Neural cell (in vitro differentiated cells): ENCODE measurements around the gene TSTD1. TPM values are rescaled to one million over a fixed set of nuclear protein-coding genes. Genes with fewer than 3 reads are reported as not detected.

Source experiments
- H2AFZ ChIP-seq: fragments of 200-600, 300-800 bp; sonication (generic), shearing (Covaris generic); 2 replicates; pipeline ENCODE4 v1.6.0; 2014; ENCODE audit warnings: low read depth, mild to moderate bottlenecking, antibody characterized with exemption, low read length, moderate library complexity
- H3F3A ChIP-seq: fragments of 200-600 bp; shearing (Covaris generic); 2 replicates; pipeline ENCODE4 v1.6.1; 2016; ENCODE audit warnings: mild to moderate bottlenecking, moderate library complexity, mixed read lengths, antibody characterized with exemption, low read length; ENCODE audit not compliant: insufficient read depth, poor library complexity, severe bottlenecking
- H3K27ac ChIP-seq: fragments of 200-600, 300-800 bp; sonication (generic), shearing (Covaris generic); 2 replicates; pipeline ENCODE4 v1.5.1; 2014; ENCODE audit warnings: mild to moderate bottlenecking, low read length, moderate library complexity
- H3K27me3 ChIP-seq: fragments of 300-800, 200-600 bp; sonication (generic), shearing (Covaris generic); 2 replicates; pipeline ENCODE4 v1.6.0; 2014; ENCODE audit warnings: mild to moderate bottlenecking, low read depth, low read length, moderate library complexity; ENCODE audit not compliant: insufficient read depth
- H3K36me3 ChIP-seq: fragments of 300-800, 200-600 bp; sonication (generic), shearing (Covaris generic); 2 replicates; pipeline ENCODE4 v1.5.1; 2014; ENCODE audit warnings: mild to moderate bottlenecking, antibody characterized with exemption, low read length, moderate library complexity; ENCODE audit not compliant: insufficient read depth
- H3K4me2 ChIP-seq: fragments of 300-800, 200-600 bp; sonication (generic), shearing (Covaris generic); 2 replicates; pipeline ENCODE4 v1.6.0; 2014; ENCODE audit warnings: mild to moderate bottlenecking, low read length
- H3K4me3 ChIP-seq: fragments of 300-800, 200-600 bp; sonication (generic), shearing (Covaris generic); 2 replicates; pipeline ENCODE4 v1.5.1; 2014; ENCODE audit warnings: mild to moderate bottlenecking, low read length, moderate library complexity
- H3K79me2 ChIP-seq: fragments of 200-600 bp; shearing (Covaris generic); replicated peaks from 2 replicates; pipeline ENCODE4 v1.6.0; 2014; ENCODE audit warnings: mild to moderate bottlenecking, low read length, moderate library complexity; ENCODE audit not compliant: insufficient read depth
- H3K9ac ChIP-seq: fragments of 300-800, 200-600 bp; sonication (generic), shearing (Covaris generic); 2 replicates; pipeline ENCODE4 v1.6.1; 2016; ENCODE audit warnings: mild to moderate bottlenecking, low read length, mixed read lengths
- H3K9me2 ChIP-seq: fragments of 200-600 bp; shearing (Covaris generic); 2 replicates; pipeline ENCODE4 v1.6.1; 2016; ENCODE audit warnings: mild to moderate bottlenecking, low read length, mixed read lengths; ENCODE audit not compliant: insufficient read depth
- H3K9me3 ChIP-seq: fragments of 200-600, 300-800 bp; sonication (generic), shearing (Covaris generic); 2 replicates; pipeline ENCODE4 v1.6.1; 2016; ENCODE audit warnings: mild to moderate bottlenecking, mixed run types, low read length, moderate library complexity, mixed read lengths
- H4K20me1 ChIP-seq: fragments of 200-600 bp; shearing (Covaris generic); 2 replicates; pipeline ENCODE4 v1.6.1; 2016; ENCODE audit warnings: mild to moderate bottlenecking, mixed run types; ENCODE audit not compliant: insufficient read depth
- EP300 ChIP-seq: fragments of 450-650 bp; conservative IDR thresholded peaks from 2 replicates; pipeline ENCODE4 v1.6.1; 2014; ENCODE audit warnings: antibody characterized with exemption, mild to moderate bottlenecking, moderate library complexity; ENCODE audit not compliant: poor library complexity, severe bottlenecking
- EZH2 ChIP-seq: fragments of 200-600, 300-800 bp; shearing (Covaris generic), sonication (generic); IDR thresholded peaks from 2 replicates; pipeline ENCODE4 v1.6.1; 2014; ENCODE audit warnings: antibody characterized with exemption, low read length, borderline replicate concordance, mild to moderate bottlenecking; ENCODE audit not compliant: insufficient read depth, poor library complexity, severe bottlenecking
- MXI1 ChIP-seq: fragments of 450-650 bp; conservative IDR thresholded peaks from 2 replicates; pipeline ENCODE4 v1.6.1; 2014; ENCODE audit warnings: antibody characterized with exemption, mild to moderate bottlenecking; ENCODE audit not compliant: poor library complexity, severe bottlenecking
- POLR2AphosphoS5 ChIP-seq: IDR thresholded peaks from 2 replicates; pipeline ENCODE4 v1.6.1; 2012
- RAD21 ChIP-seq: fragments of 450-650 bp; conservative IDR thresholded peaks from 2 replicates; pipeline ENCODE4 v1.6.1; 2014; ENCODE audit warnings: antibody characterized with exemption, mild to moderate bottlenecking, moderate library complexity
- SMC3 ChIP-seq: fragments of 450-650 bp; conservative IDR thresholded peaks from 2 replicates; pipeline ENCODE4 v1.6.1; 2014; ENCODE audit warnings: antibody characterized with exemption, mild to moderate bottlenecking, moderate library complexity; ENCODE audit not compliant: poor library complexity
- TAF1 ChIP-seq: IDR thresholded peaks from 2 replicates; pipeline ENCODE4 v1.6.1; 2012; ENCODE audit warnings: low read depth
- polyA plus RNA-seq: library from polyadenylated mRNA; depleted of rRNA; stranded (reverse); fragments of >200 nt; gene quantifications from 2 replicates; pipeline ENCODE4 v1.2.3, GENCODE V29; 2014
- TF ChIP-seq, protein P1 (sequence below): fragments of 450-650 bp; IDR thresholded peaks from 2 replicates; pipeline ENCODE4 v1.5.1; 2014; ENCODE audit warnings: antibody characterized with exemption, mild to moderate bottlenecking, moderate library complexity; ENCODE audit not compliant: poor library complexity, severe bottlenecking
- TF ChIP-seq, protein P2 (sequence below): IDR thresholded peaks from 2 replicates; pipeline ENCODE4 v1.6.1; 2012; ENCODE audit warnings: borderline replicate concordance

Gene TSTD1
- polyA plus RNA-seq, 1 donor from 2014 or later, result 63.5 TPM

DNA sequence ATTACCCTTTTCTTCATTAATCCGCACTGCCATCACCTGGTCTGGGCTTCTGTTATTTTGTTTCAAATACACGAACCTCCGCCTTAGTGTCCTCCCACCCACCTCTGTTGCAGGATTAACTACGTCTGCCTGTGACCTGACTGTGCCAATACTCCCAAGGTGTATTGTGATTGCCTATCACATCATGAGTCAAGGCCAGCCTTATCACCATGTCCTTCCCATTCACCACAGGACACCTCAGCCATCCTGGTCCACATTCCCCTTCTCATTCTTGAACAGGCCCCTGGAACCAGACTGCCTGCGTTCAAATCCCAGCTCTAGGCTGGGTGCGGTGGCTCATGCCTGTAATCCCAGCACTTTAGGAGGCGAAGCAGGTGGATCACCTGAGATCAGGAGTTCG lies 32.2 kb downstream of the TSTD1 start:
- no peak overlapping the region for H3K27ac ChIP-seq
- no peaks in the 10 kb centered on the region for H3F3A ChIP-seq
- no peak overlapping the region for H3K9ac ChIP-seq
- no peaks in the 10 kb centered on the region for H3K79me2 ChIP-seq
- H3K27me3 ChIP-seq, result no peaks in the 10 kb centered on the region
- no peaks in the 10 kb centered on the region for H3K36me3 ChIP-seq
- no peak overlapping the region for H3K4me3 ChIP-seq
- H2AFZ ChIP-seq, result no peak overlapping the region
- no peaks in the 10 kb centered on the region for H3K9me2 ChIP-seq
- H3K9me3 ChIP-seq, result no peaks in the 10 kb centered on the region
- H3K4me2 ChIP-seq, result no peak overlapping the region
- no peaks in the 10 kb centered on the region for H4K20me1 ChIP-seq
- TF ChIP-seq EP300, result no peak
- no peak for TF ChIP-seq POLR2AphosphoS5
- TF ChIP-seq, protein P1, sequence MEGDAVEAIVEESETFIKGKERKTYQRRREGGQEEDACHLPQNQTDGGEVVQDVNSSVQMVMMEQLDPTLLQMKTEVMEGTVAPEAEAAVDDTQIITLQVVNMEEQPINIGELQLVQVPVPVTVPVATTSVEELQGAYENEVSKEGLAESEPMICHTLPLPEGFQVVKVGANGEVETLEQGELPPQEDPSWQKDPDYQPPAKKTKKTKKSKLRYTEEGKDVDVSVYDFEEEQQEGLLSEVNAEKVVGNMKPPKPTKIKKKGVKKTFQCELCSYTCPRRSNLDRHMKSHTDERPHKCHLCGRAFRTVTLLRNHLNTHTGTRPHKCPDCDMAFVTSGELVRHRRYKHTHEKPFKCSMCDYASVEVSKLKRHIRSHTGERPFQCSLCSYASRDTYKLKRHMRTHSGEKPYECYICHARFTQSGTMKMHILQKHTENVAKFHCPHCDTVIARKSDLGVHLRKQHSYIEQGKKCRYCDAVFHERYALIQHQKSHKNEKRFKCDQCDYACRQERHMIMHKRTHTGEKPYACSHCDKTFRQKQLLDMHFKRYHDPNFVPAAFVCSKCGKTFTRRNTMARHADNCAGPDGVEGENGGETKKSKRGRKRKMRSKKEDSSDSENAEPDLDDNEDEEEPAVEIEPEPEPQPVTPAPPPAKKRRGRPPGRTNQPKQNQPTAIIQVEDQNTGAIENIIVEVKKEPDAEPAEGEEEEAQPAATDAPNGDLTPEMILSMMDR, result no peak
- no peak for TF ChIP-seq EZH2
- no peak for TF ChIP-seq RAD21
- TF ChIP-seq, protein P2, sequence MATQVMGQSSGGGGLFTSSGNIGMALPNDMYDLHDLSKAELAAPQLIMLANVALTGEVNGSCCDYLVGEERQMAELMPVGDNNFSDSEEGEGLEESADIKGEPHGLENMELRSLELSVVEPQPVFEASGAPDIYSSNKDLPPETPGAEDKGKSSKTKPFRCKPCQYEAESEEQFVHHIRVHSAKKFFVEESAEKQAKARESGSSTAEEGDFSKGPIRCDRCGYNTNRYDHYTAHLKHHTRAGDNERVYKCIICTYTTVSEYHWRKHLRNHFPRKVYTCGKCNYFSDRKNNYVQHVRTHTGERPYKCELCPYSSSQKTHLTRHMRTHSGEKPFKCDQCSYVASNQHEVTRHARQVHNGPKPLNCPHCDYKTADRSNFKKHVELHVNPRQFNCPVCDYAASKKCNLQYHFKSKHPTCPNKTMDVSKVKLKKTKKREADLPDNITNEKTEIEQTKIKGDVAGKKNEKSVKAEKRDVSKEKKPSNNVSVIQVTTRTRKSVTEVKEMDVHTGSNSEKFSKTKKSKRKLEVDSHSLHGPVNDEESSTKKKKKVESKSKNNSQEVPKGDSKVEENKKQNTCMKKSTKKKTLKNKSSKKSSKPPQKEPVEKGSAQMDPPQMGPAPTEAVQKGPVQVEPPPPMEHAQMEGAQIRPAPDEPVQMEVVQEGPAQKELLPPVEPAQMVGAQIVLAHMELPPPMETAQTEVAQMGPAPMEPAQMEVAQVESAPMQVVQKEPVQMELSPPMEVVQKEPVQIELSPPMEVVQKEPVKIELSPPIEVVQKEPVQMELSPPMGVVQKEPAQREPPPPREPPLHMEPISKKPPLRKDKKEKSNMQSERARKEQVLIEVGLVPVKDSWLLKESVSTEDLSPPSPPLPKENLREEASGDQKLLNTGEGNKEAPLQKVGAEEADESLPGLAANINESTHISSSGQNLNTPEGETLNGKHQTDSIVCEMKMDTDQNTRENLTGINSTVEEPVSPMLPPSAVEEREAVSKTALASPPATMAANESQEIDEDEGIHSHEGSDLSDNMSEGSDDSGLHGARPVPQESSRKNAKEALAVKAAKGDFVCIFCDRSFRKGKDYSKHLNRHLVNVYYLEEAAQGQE, result no peak
- no peak for TF ChIP-seq MXI1
- no peak for TF ChIP-seq SMC3
- no peak for TF ChIP-seq TAF1

DNA sequence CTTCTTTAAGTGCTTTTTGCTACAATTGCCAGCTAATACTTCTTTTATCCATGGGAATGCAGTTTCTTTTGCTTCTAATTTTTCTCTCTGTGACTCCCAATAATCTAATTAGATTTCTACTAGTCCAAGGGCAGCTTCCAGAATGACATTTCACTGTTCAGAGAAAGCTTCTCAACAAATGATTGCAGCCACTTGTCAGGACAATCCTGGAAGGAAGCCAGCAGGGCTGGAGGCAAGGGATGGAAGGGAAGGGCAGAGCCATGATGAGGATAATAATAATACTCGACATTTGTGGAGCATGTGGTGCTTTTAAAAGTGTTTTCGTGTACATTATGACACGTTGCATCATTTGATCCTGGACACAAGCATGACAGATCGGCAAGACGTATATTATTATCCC lies 37.2 kb downstream of the TSTD1 start:
- no peak overlapping the region for H2AFZ ChIP-seq
- H3K9ac ChIP-seq, result no peak overlapping the region
- no peaks in the 10 kb centered on the region for H3K27me3 ChIP-seq
- TF ChIP-seq, protein P1, result no peak
- no peak for TF ChIP-seq POLR2AphosphoS5
- no peak for TF ChIP-seq EP300
- TF ChIP-seq MXI1, result no peak
- no peak for TF ChIP-seq SMC3
- no peak for TF ChIP-seq EZH2
- no peak for TF ChIP-seq RAD21
- TF ChIP-seq, protein P2, result no peak
- no peak for TF ChIP-seq TAF1
- no peaks in the 10 kb centered on the region for H3K9me2 ChIP-seq
- no peaks in the 10 kb centered on the region for H3K79me2 ChIP-seq
- no peak overlapping the region for H3K4me3 ChIP-seq
- no peak overlapping the region for H3K4me2 ChIP-seq
- H3K9me3 ChIP-seq, result no peaks in the 10 kb centered on the region
- H3K27ac ChIP-seq, result no peak overlapping the region
- H3F3A ChIP-seq, result no peaks in the 10 kb centered on the region
- no peaks in the 10 kb centered on the region for H4K20me1 ChIP-seq
- no peaks in the 10 kb centered on the region for H3K36me3 ChIP-seq
